SH-SY5Y (cell line): ENCODE measurements around the gene GPR157.

Experiments
- GATA2 ChIP-seq: IDR thresholded peaks from 2 replicates; pipeline ENCODE4 v1.6.1; 2011; ENCODE audit warnings: mild to moderate bottlenecking, low read depth, low read length
- GATA3 ChIP-seq: IDR thresholded peaks from 2 replicates; pipeline ENCODE4 v1.6.1; 2011; ENCODE audit warnings: low read depth, mild to moderate bottlenecking, low read length, moderate library complexity

GRCh38 chr1:9128166-9128519 is 759 bp downstream of the GPR157 start:
- TF ChIP-seq GATA3, result no peak
- no peak for TF ChIP-seq GATA2
